Measurements from ENCODE around the gene SPHKAP. TPM values are rescaled to one million over a fixed set of nuclear protein-coding genes. Genes with fewer than 3 reads are reported as not detected.

Gene SPHKAP
- total RNA-seq, 1 donor from 2014 or later: not detected

DNA sequence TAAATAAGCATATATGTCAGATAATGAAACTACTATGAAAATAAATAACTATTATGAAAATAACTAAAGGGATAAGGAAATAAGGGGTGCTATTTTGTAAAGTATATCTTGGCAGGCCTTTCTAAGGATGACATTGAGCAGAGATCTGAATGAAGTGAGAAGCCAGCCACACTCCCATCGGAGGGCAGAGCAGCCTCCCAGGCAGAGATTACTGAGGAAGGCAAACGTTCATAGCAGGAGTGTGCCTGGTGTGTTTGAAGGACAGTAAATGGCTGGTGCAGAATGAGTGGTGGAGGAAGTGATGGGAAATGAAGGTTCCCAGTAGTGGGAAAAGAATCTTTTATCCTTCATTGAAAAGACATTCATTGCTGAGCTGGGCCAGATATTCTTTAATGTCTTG lies 62.5 kb downstream of the SPHKAP start:
- H3K4me1 Mint-ChIP-seq: peaks cover 2% of the 10 kb centered on the region

DNA sequence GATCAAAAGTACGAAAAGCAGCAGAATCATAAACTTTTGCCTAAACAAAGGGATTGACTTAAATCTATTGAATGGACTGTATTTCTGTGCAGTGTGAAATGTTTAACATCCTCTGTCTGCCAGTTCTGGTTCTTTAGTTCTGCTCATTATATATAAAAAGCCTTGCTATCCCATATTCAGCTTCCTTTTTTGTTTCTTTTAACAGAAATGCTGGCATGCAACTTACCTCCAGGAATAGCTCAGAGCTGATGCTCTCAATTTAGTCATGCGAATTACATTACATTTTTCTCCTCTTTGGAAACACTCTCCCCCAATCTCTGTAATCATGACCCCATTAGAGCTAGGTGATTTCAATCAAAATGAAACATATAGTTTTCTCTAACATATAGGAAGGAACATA lies 73.6 kb downstream of the SPHKAP start:
- H3K36me3 Mint-ChIP-seq (ENCODE audit: low read depth): no peaks in the 10 kb centered on the region
- TF ChIP-seq, protein P1, sequence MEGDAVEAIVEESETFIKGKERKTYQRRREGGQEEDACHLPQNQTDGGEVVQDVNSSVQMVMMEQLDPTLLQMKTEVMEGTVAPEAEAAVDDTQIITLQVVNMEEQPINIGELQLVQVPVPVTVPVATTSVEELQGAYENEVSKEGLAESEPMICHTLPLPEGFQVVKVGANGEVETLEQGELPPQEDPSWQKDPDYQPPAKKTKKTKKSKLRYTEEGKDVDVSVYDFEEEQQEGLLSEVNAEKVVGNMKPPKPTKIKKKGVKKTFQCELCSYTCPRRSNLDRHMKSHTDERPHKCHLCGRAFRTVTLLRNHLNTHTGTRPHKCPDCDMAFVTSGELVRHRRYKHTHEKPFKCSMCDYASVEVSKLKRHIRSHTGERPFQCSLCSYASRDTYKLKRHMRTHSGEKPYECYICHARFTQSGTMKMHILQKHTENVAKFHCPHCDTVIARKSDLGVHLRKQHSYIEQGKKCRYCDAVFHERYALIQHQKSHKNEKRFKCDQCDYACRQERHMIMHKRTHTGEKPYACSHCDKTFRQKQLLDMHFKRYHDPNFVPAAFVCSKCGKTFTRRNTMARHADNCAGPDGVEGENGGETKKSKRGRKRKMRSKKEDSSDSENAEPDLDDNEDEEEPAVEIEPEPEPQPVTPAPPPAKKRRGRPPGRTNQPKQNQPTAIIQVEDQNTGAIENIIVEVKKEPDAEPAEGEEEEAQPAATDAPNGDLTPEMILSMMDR (conservative IDR thresholded peaks at IDR 0.05): no peak
- H3K27me3 Mint-ChIP-seq (ENCODE audit: low read depth): peaks cover 4% of the 10 kb centered on the region
- no peak overlapping the region for H3K4me3 Mint-ChIP-seq
- DNase-seq (ENCODE audit: low read depth, low spot score): no peak
- H3K4me1 Mint-ChIP-seq: no peaks in the 10 kb centered on the region
- H3K27ac Mint-ChIP-seq (ENCODE audit: unreplicated experiment): no peak overlapping the region
- no peaks in the 10 kb centered on the region for H3K9me3 Mint-ChIP-seq

More for the DNA sequence above, 62.5 kb downstream of the SPHKAP start:
- no peak for DNase-seq (ENCODE audit: low read depth, low spot score)
- TF ChIP-seq, protein P1 (conservative IDR thresholded peaks at IDR 0.05): no peak
- Mint-ChIP-seq H3K4me3 (no peak overlapping the region), H3K36me3 (ENCODE audit: low read depth) (no peaks in the 10 kb centered on the region), H3K27ac (ENCODE audit: unreplicated experiment) (no peak overlapping the region), H3K9me3 (no peaks in the 10 kb centered on the region), H3K27me3 (ENCODE audit: low read depth) (peaks cover 10% of the 10 kb centered on the region)

DNA sequence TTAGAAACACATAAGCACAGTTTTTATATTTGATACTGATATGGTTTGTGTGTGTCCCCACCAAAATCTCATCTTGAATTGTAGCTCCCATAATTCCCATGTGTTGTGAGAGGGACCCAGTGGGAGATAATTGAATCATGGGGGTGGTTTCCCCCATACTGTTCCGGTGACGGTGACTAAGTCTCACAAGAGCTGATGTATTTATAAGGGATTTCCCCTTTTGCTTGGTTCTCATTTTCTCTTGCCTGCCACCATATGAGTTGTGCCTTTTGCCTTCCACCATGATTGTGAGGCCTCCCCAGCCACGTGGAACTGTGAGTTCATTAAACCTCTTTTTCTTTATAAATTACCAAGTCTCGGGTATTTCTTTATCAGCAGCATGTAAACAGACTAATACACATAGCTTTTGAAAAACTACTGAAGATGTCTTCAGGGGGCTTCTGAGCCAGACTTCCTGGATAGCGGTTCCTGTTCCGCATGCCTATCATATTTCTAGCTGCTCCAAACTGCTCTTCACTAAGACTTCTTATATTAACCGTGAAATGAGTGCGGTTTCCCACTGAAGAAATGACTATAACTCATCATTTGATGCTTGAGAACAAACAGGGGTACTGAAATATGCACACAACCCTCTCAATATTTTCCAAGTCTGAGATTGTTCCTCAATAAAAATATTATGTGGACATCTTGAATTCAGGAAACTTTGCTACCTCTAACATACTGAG lies 75.8 kb downstream of the SPHKAP start:
- Mint-ChIP-seq H3K27ac (ENCODE audit: unreplicated experiment) (no peak overlapping the region), H3K4me1 (no peaks in the 10 kb centered on the region), H3K27me3 (ENCODE audit: low read depth) (no peaks in the 10 kb centered on the region), H3K9me3 (peaks cover 3% of the 10 kb centered on the region), H3K4me3 (no peak overlapping the region), H3K36me3 (ENCODE audit: low read depth) (no peaks in the 10 kb centered on the region)
- TF ChIP-seq, protein P1 (conservative IDR thresholded peaks at IDR 0.05): no peak
- no peak for DNase-seq (ENCODE audit: low read depth, low spot score)

DNA sequence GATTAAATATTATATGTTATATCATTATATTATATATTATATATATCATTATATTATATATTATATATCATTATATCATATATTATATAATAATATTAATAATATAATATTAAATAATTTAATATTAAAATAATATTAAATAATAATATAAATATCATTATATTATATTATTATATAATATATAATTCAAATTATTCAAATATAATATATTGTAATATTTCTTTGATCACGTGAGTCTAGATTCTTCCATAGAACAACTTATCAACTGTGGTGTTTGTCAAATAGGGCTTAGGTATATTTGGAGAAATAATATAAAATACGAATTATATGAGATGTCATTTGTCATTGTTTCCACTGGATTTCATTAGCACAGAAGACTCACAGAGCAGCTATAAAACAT lies 77.3 kb downstream of the SPHKAP start:
- H3K4me1 Mint-ChIP-seq: no peaks in the 10 kb centered on the region
- TF ChIP-seq, protein P1 (conservative IDR thresholded peaks at IDR 0.05): no peak
- H3K27ac Mint-ChIP-seq (ENCODE audit: unreplicated experiment): no peak overlapping the region
- H3K36me3 Mint-ChIP-seq (ENCODE audit: low read depth): no peaks in the 10 kb centered on the region
- H3K27me3 Mint-ChIP-seq (ENCODE audit: low read depth): no peaks in the 10 kb centered on the region
- H3K4me3 Mint-ChIP-seq: no peak overlapping the region
- no peak for DNase-seq (ENCODE audit: low read depth, low spot score)
- peaks cover 9% of the 10 kb centered on the region for H3K9me3 Mint-ChIP-seq

DNA sequence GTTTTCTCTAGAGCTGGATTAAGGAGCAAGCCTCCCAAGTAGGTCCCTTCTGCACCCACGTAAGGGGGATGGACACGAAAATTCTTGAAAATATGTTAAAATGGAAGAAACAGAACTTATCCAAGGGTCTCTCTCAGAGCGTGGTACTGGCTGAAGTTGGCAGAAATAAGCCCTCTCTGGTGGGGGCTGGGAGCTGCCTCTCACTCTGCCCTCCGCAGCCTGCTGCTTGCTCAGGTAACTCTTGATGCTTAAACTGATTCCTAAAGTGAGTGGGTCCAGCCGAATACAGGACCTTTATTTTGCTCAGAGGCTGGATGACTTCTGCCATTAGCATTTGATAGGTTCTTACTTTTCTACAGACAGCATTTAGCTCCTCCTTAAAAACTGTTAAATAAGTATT lies 78.1 kb downstream of the SPHKAP start:
- Mint-ChIP-seq H3K36me3 (ENCODE audit: low read depth) (no peaks in the 10 kb centered on the region), H3K27ac (ENCODE audit: unreplicated experiment) (no peak overlapping the region), H3K27me3 (ENCODE audit: low read depth) (no peaks in the 10 kb centered on the region), H3K4me3 (no peak overlapping the region), H3K4me1 (no peaks in the 10 kb centered on the region), H3K9me3 (peaks cover 14% of the 10 kb centered on the region)
- TF ChIP-seq, protein P1 (conservative IDR thresholded peaks at IDR 0.05): no peak
- DNase-seq (ENCODE audit: low read depth, low spot score): no peak

All from neural crest cell (in vitro differentiated cells).